ENCODE data around the gene MSH3.

Gene MSH3

GRCh38 chr5:80654391-80655230 lies at the start of gene MSH3, which contains the start of gene DHFR (continued):
- peak; percentile 36; the same call in 1 of the 2 replicates for TF ChIP-seq ZNF518A (tag by site-specific recombination; conservative IDR thresholded peaks at IDR 0.05; ENCODE audit: low read depth)
- TF ChIP-seq ZFHX2 (tag by site-specific recombination; conservative IDR thresholded peaks at IDR 0.05) = peak; percentile 75
- peak; percentile 91 for TF ChIP-seq ZBTB8A (tag by site-specific recombination; IDR thresholded peaks at IDR 0.05)
- peak; percentile 45; the same call in 1 of the 2 replicates for TF ChIP-seq SP7 (tag by site-specific recombination; IDR thresholded peaks at IDR 0.05)
- TF ChIP-seq KLF1 (tag by site-specific recombination; IDR thresholded peaks at IDR 0.05) = 0 out of 2 replicates have a peak, but pooled peaks have one; percentile 26
- peak; percentile 49; the same call in 1 of the 2 replicates for TF ChIP-seq ZBTB20 (tag by site-specific recombination; IDR thresholded peaks at IDR 0.05)
- TF ChIP-seq ZNF558 (tag by site-specific recombination; IDR thresholded peaks at IDR 0.05) = no peak
- TF ChIP-seq REPIN1 (tag by site-specific recombination; IDR thresholded peaks at IDR 0.05; ENCODE audit: low read depth) = no peak; the same call in 1 of the 2 replicates
- TF ChIP-seq SALL2 (tag by site-specific recombination; IDR thresholded peaks at IDR 0.05; ENCODE audit: borderline replicate concordance) = no peak
- TF ChIP-seq YY1 (tag by site-specific recombination; IDR thresholded peaks at IDR 0.05) = peak; percentile 78
- TF ChIP-seq ZEB2 (tag by site-specific recombination; IDR thresholded peaks at IDR 0.05) = 0 out of 2 replicates have a peak, but pooled peaks have one; percentile 45
- 0 out of 2 replicates have a peak, but pooled peaks have one; percentile 36 for TF ChIP-seq ZNF398 (tag by site-specific recombination; IDR thresholded peaks at IDR 0.05)
- peak; percentile 78; the same call in 1 of the 2 replicates for TF ChIP-seq ZXDB (tag by site-specific recombination; IDR thresholded peaks at IDR 0.05)
- TF ChIP-seq IKZF3 (tag by site-specific recombination; IDR thresholded peaks at IDR 0.05) = 0 out of 2 replicates have a peak, but pooled peaks have one; percentile 41
- no peak; the same call in 1 of the 2 replicates for TF ChIP-seq HIC1 (tag by site-specific recombination; IDR thresholded peaks at IDR 0.05)
- peak; percentile 82 for TF ChIP-seq ZBTB11 (tag by site-specific recombination; conservative IDR thresholded peaks at IDR 0.05; ENCODE audit: low read depth)
- no peak; the same call in 1 of the 2 replicates for TF ChIP-seq ZNF133 (tag by site-specific recombination; IDR thresholded peaks at IDR 0.05)
- TF ChIP-seq ZNF621 (tag by site-specific recombination; IDR thresholded peaks at IDR 0.05) = no peak
- TF ChIP-seq EGR2 (tag by site-specific recombination; IDR thresholded peaks at IDR 0.05; ENCODE audit: low read depth) = peak; percentile 63; the same call in 1 of the 2 replicates
- TF ChIP-seq ZNF211 (tag by site-specific recombination; IDR thresholded peaks at IDR 0.05; ENCODE audit: low read depth) = no peak
- peak; percentile 80 for TF ChIP-seq ZNF76 (tag by site-specific recombination; IDR thresholded peaks at IDR 0.05; ENCODE audit: borderline replicate concordance, low read depth)
- peak; percentile 84 for TF ChIP-seq ZNF692 (tag by site-specific recombination; IDR thresholded peaks at IDR 0.05)
- TF ChIP-seq ZNF175 (tag by site-specific recombination; IDR thresholded peaks at IDR 0.05) = no peak

Measured in HEK293 (cell line).